Central memory CD8-positive, alpha-beta T cell (primary cell): ENCODE measurements around the gene SSTR5.

Source experiments
- ATAC-seq: fragments of 150-1000 bp; cut with Tn5 transposase; replicated peaks from 2 replicates; pipeline ENCODE4 v1.10.0; 2022; ENCODE audit warnings: mild to moderate bottlenecking, moderate FRiP score, moderate number of reproducible peaks; ENCODE audit not compliant: poor library complexity, severe bottlenecking; ENCODE audit errors: extremely low read depth
- DNase-seq, 2 donors: peaks; one replicate each; pipeline ENCODE4 v3.0.0; 2021; ENCODE audit warnings: low spot score in 2 of 2
- H3K27ac Mint-ChIP-seq: one replicate; pipeline ENCODE4 v1.8.0; 2022; ENCODE audit warnings: low read depth, mild to moderate bottlenecking, moderate library complexity, mixed read lengths
- H3K27me3 Mint-ChIP-seq: one replicate; pipeline ENCODE4 v1.8.0; 2022; ENCODE audit warnings: mixed read lengths
- H3K36me3 Mint-ChIP-seq: one replicate; pipeline ENCODE4 v1.8.0; 2022; ENCODE audit warnings: mild to moderate bottlenecking, moderate library complexity, mixed read lengths; ENCODE audit not compliant: insufficient read depth
- H3K4me1 Mint-ChIP-seq: one replicate; pipeline ENCODE4 v1.8.0; 2022; ENCODE audit warnings: mixed read lengths
- H3K4me3 Mint-ChIP-seq: one replicate; pipeline ENCODE4 v1.8.0; 2022; ENCODE audit warnings: mild to moderate bottlenecking, moderate library complexity, mixed read lengths
- H3K9me3 Mint-ChIP-seq: one replicate; pipeline ENCODE4 v1.8.0; 2022; ENCODE audit warnings: mixed read lengths

The SSTR5 gene

GRCh38 chr16:1033128-1033679 is 39.3 kb upstream of the SSTR5 start:
- Mint-ChIP-seq H3K36me3 (no peaks in the 10 kb centered on the region), H3K4me1 (no peaks in the 10 kb centered on the region), H3K27ac (no peak overlapping the region)

GRCh38 chr16:1034230-1035065 is 38.1 kb upstream of the SSTR5 start:
- peaks cover 7% of the 10 kb centered on the region for H3K27me3 Mint-ChIP-seq
- no peaks in the 10 kb centered on the region for H3K9me3 Mint-ChIP-seq
- H3K4me3 Mint-ChIP-seq, result no peak overlapping the region
- H3K36me3 Mint-ChIP-seq, result no peaks in the 10 kb centered on the region
- no peak overlapping the region for H3K27ac Mint-ChIP-seq
- DNase-seq (no peak), ATAC-seq (no peak)
- H3K4me1 Mint-ChIP-seq, result no peaks in the 10 kb centered on the region

More at GRCh38 chr16:1033128-1033679, 39.3 kb upstream of the SSTR5 start:
- Mint-ChIP-seq H3K27me3 (peaks cover under 1% of the 10 kb centered on the region), H3K4me3 (no peak overlapping the region), H3K9me3 (no peaks in the 10 kb centered on the region)
- ATAC-seq (no peak), DNase-seq (no peak)

GRCh38 chr16:1035066-1035415 is 37.5 kb upstream of the SSTR5 start:
- H3K27ac Mint-ChIP-seq, result no peak overlapping the region
- H3K27me3 Mint-ChIP-seq, result peaks cover 7% of the 10 kb centered on the region

GRCh38 chr16:1036166-1036565 is 36.4 kb upstream of the SSTR5 start:
- Mint-ChIP-seq H3K36me3 (no peaks in the 10 kb centered on the region), H3K9me3 (no peaks in the 10 kb centered on the region)
- no peak for ATAC-seq

More at GRCh38 chr16:1035066-1035415, 37.5 kb upstream of the SSTR5 start:
- DNase-seq, result no peak
- H3K4me1 Mint-ChIP-seq, result no peaks in the 10 kb centered on the region
- no peak overlapping the region for H3K4me3 Mint-ChIP-seq
- no peak for ATAC-seq
- H3K9me3 Mint-ChIP-seq, result no peaks in the 10 kb centered on the region
- no peaks in the 10 kb centered on the region for H3K36me3 Mint-ChIP-seq

GRCh38 chr16:1036726-1037393 is 35.7 kb upstream of the SSTR5 start:
- Mint-ChIP-seq H3K36me3 (no peaks in the 10 kb centered on the region), H3K27me3 (peaks cover 7% of the 10 kb centered on the region), H3K27ac (no peak overlapping the region), H3K9me3 (no peaks in the 10 kb centered on the region), H3K4me1 (no peaks in the 10 kb centered on the region), H3K4me3 (no peak overlapping the region)
- DNase-seq (no peak), ATAC-seq (no peak)

More at GRCh38 chr16:1036166-1036565, 36.4 kb upstream of the SSTR5 start:
- Mint-ChIP-seq H3K27ac (no peak overlapping the region), H3K27me3 (peaks cover 7% of the 10 kb centered on the region), H3K4me3 (no peak overlapping the region), H3K4me1 (no peaks in the 10 kb centered on the region)
- no peak for DNase-seq

GRCh38 chr16:1037394-1038257 is 34.9 kb upstream of the SSTR5 start:
- Mint-ChIP-seq H3K27ac (no peak overlapping the region), H3K4me3 (no peak overlapping the region)
- no peak for DNase-seq

GRCh38 chr16:1038932-1039331 is 33.6 kb upstream of the SSTR5 start:
- Mint-ChIP-seq H3K36me3 (no peaks in the 10 kb centered on the region), H3K27ac (no peak overlapping the region)

More at GRCh38 chr16:1037394-1038257, 34.9 kb upstream of the SSTR5 start:
- Mint-ChIP-seq H3K27me3 (peaks cover 7% of the 10 kb centered on the region), H3K36me3 (no peaks in the 10 kb centered on the region), H3K9me3 (no peaks in the 10 kb centered on the region), H3K4me1 (no peaks in the 10 kb centered on the region)
- no peak for ATAC-seq

GRCh38 chr16:1039762-1040161 is 32.8 kb upstream of the SSTR5 start:
- peaks cover 7% of the 10 kb centered on the region for H3K27me3 Mint-ChIP-seq
- H3K27ac Mint-ChIP-seq, result no peak overlapping the region
- no peaks in the 10 kb centered on the region for H3K36me3 Mint-ChIP-seq
- H3K4me3 Mint-ChIP-seq, result no peak overlapping the region
- ATAC-seq (no peak), DNase-seq (no peak)
- no peaks in the 10 kb centered on the region for H3K9me3 Mint-ChIP-seq
- H3K4me1 Mint-ChIP-seq, result no peaks in the 10 kb centered on the region

More at GRCh38 chr16:1038932-1039331, 33.6 kb upstream of the SSTR5 start:
- no peak overlapping the region for H3K4me3 Mint-ChIP-seq
- no peak for ATAC-seq
- no peak for DNase-seq
- H3K4me1 Mint-ChIP-seq, result no peaks in the 10 kb centered on the region
- peaks cover 7% of the 10 kb centered on the region for H3K27me3 Mint-ChIP-seq
- no peaks in the 10 kb centered on the region for H3K9me3 Mint-ChIP-seq

- H3K36me3 Mint-ChIP-seq, result no peaks in the 10 kb centered on the region
- H3K27me3 Mint-ChIP-seq, result peaks cover 7% of the 10 kb centered on the region
- H3K4me1 Mint-ChIP-seq, result no peaks in the 10 kb centered on the region
- no peak for DNase-seq
- H3K27ac Mint-ChIP-seq, result no peak overlapping the region
- H3K9me3 Mint-ChIP-seq, result no peaks in the 10 kb centered on the region
- ATAC-seq, result no peak
- H3K4me3 Mint-ChIP-seq, result no peak overlapping the region
Measured at GRCh38 chr16:1040346-1040745, 32.2 kb upstream of the SSTR5 start.

- H3K4me1 Mint-ChIP-seq, result no peaks in the 10 kb centered on the region
- H3K27ac Mint-ChIP-seq, result no peak overlapping the region
- H3K36me3 Mint-ChIP-seq, result no peaks in the 10 kb centered on the region
- no peaks in the 10 kb centered on the region for H3K9me3 Mint-ChIP-seq
- peaks cover 7% of the 10 kb centered on the region for H3K27me3 Mint-ChIP-seq
- no peak overlapping the region for H3K4me3 Mint-ChIP-seq
- no peak for DNase-seq
- ATAC-seq, result no peak
Measured at GRCh38 chr16:1042049-1042744, 30.4 kb upstream of the SSTR5 start.

- Mint-ChIP-seq H3K27ac (no peak overlapping the region), H3K4me1 (no peaks in the 10 kb centered on the region), H3K4me3 (no peak overlapping the region), H3K36me3 (no peaks in the 10 kb centered on the region), H3K27me3 (peaks cover 7% of the 10 kb centered on the region), H3K9me3 (no peaks in the 10 kb centered on the region)
- no peak for DNase-seq
- ATAC-seq, result no peak
Measured at GRCh38 chr16:1042866-1043265, 29.7 kb upstream of the SSTR5 start.
